HG03039 (cell line): ENCODE measurements around the gene NFIX.
"Not testable (repeated sequence)": the region's sequence is repeated elsewhere in the genome, so short reads cannot be mapped to it uniquely, and the experiment has no call there.

Experiments used
- ATAC-seq: cut with Tn5 transposase; IDR thresholded peaks from one replicate; pipeline ENCODE4 v1.9.1; 2021; ENCODE audit warnings: mild to moderate bottlenecking, moderate library complexity; ENCODE audit not compliant: unreplicated experiment

The NFIX gene

DNA sequence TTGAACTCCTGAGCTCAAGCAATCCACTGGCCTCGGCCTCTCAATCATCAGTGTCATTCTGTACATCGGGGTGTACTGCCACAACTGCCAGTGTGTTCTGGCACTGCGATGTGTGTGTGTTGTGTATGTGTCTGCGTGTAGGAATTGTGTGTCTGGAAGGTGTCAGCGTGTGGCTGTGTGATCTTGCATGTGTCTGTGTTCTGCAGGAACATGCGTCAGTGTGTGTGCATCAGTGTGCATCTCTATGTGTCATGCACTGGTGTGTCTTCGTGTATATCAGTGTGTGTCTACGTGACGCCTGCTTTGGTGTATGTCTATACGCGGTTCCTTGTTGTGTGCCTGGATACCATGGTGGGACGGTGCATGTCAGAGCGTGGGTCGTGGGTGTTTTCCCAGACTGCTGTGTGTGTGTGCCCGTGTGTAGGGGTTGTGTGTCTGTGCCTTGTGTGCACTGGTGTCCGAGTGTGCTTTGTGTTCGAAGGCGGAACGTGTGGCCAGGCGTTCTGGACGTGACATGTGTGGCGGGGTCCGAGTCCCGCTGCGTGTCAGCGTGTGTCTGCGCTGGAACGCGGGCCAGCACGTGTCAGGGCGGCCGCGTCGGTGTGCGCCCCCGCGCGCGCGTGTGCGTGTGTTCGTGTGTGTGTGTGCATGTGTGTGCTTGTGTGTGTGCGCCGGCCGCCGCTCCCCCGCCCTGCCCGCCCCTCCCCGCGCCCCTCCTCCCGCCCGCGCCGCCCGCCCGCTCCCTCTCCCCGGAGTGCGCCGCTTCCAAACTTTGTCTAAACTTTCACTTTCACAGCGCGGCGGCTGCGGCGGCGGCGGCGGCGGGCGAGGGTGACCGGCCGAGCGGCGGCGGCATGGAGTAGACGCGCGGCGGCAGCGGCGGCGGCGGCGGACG lies at the start of gene NFIX:
Gene NFIX, plus strand, starts transcription at position 775 of the 895 bp plus-strand sequence. CDS start 363 bp downstream, outside the sequence.
- no peak for ATAC-seq

DNA sequence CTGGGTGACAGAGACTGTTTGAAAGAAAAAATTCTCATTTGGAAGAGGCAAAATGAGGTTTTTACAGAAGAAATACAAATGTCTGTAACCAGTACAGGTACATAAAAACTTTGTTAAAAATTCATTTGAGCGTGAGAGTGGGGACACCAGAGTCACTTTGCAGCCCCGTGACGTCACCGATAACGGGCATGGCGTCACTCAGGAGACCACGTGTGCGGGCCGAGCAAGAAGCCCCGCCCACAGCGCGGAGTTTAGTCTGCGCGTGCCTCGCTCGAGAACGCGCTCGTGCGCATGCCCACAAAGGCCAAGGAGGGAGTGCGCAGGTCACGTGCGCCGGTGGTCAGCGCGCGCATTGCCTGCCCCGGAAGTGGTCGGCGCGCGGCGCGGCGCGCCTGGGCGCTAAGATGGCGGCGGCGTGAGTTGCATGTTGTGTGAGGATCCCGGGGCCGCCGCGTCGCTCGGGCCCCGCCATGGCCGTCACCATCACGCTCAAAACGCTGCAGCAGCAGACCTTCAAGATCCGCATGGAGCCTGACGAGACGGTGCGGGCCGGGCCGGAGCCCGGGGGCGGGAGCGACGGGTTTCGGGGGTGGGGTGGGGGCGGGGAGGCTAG lies 49.7 kb upstream of the NFIX start, which contains the start of gene RAD23A:
Gene RAD23A, plus strand, starts transcription at position 384 of the 613 bp plus-strand sequence. Its CDS starts 87 bp downstream, at position 471.
- ATAC-seq: peak; percentile 73

DNA sequence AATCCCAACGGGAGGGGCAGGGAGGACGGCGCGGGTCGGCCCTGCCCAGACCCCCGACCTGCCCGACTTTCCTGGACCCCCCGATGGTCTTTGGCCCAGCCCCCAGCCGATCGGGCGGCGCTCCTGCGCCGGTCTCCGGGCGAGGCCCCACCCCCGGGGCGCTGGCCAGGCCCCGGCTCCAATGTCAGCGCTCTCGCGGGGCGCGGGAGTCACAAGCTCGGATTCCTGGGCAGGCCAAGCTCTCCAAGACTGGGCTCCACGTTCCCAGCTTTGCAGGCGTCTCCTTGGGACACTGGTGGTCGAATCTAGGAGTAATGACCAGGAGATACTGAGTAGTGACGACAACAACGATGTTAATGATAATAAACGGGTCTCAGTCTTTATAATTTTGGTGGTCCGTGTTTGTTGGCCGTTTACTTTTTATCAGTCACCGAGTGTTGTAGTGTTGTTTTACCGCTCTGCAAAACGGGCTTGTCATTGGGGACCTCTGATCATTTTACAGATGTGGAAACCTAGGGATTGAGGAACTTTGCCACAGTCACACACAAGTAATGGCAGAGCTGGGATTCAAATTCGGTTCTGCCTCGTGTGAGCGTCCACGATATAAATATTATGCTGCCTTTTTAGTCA lies 49.1 kb upstream of the NFIX start:
- peak; percentile 28 for ATAC-seq

DNA sequence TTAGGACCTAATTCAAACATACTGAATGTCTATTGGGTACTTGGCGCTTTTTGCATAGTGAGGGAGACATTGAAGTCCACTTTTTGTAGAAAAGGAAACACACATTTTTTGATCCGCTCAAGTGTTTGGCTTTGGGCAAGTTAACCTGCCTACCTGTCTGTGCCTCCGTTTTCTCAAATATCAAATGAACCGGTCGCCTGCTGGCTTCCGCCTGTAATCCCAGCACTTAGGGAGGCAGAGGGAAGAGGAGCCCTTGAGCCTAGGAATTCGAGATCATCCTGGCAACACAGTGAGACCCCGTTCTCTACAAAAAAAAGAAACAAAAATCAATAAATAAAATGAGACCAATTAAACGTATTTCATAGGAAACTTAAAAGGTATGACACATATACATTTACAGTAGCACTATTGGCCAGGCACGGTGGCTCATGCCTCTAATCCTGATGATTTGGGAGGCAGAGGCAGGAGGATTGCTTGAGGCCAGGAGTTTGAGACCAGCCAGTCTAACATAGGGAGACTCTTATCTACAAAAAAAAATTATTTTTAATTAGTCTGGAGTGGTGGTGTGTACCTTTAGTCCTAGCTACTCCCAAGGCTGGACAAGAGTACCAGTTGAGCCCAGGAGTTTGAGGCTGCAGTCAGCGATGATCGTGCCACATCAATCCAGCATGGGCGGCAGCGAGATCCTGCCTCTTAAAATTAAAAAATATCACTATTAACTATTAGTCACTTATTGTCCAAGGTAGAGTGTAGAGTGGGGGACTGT lies 48.4 kb upstream of the NFIX start:
- no peak for ATAC-seq

DNA sequence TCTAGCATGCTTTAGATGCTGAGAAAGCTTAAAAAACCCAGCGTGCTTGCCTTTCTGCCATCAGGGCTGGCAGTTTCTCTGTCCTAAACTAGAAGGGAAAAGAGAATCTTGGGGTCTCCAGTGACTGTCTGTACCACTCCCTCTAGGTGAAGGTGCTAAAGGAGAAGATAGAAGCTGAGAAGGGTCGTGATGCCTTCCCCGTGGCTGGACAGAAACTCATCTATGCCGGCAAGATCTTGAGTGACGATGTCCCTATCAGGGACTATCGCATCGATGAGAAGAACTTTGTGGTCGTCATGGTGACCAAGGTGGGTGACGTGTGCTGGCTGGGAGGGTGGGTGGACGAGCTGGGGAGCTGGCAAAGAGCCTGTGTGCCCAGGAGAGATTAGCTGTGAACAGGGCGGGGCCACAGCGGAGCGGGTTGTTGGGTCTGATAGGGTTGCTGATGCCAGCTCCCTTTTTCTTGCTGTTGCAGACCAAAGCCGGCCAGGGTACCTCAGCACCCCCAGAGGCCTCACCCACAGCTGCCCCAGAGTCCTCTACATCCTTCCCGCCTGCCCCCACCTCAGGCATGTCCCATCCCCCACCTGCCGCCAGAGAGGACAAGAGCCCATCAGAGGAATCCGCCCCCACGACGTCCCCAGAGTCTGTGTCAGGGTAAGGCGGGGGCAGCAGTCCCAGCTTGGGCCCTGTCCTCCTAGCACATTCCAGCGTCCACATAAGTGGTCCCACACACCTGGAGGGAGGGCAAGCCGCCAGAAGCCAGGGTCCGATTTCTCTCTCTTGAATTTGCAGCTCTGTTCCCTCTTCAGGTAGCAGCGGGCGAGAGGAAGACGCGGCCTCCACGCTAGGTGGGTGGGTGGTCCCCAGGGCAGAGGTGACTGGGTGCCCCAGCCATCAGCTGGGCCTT lies 47.3 kb upstream of the NFIX start:
- no peak for ATAC-seq

DNA sequence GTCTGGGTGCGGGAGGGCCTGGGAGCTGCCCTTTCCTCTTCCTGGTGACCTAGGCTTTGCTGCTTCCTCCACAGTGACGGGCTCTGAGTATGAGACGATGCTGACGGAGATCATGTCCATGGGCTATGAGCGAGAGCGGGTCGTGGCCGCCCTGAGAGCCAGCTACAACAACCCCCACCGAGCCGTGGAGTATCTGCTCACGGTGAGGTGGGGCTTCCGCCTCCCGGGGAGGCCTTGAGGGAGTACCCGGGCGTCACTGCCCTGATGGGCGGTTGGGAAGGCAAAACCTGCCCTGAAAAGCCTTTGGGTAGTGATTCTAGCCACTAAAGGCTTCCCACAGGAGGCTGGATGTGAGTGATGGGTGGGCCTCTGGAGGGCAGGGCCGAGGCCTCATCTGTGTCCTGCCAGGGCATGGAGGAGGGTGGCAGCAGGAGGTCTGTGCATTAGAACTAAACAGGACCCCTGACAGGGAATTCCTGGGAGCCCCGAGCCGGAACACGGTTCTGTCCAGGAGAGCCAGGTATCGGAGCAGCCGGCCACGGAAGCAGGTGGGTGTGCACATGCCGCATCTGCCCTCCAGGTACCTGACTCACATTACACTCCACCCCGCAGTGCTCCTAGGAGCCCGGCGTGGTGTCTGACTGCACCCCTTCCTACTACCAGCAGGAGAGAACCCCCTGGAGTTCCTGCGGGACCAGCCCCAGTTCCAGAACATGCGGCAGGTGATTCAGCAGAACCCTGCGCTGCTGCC lies 46.5 kb upstream of the NFIX start:
- no peak for ATAC-seq

DNA sequence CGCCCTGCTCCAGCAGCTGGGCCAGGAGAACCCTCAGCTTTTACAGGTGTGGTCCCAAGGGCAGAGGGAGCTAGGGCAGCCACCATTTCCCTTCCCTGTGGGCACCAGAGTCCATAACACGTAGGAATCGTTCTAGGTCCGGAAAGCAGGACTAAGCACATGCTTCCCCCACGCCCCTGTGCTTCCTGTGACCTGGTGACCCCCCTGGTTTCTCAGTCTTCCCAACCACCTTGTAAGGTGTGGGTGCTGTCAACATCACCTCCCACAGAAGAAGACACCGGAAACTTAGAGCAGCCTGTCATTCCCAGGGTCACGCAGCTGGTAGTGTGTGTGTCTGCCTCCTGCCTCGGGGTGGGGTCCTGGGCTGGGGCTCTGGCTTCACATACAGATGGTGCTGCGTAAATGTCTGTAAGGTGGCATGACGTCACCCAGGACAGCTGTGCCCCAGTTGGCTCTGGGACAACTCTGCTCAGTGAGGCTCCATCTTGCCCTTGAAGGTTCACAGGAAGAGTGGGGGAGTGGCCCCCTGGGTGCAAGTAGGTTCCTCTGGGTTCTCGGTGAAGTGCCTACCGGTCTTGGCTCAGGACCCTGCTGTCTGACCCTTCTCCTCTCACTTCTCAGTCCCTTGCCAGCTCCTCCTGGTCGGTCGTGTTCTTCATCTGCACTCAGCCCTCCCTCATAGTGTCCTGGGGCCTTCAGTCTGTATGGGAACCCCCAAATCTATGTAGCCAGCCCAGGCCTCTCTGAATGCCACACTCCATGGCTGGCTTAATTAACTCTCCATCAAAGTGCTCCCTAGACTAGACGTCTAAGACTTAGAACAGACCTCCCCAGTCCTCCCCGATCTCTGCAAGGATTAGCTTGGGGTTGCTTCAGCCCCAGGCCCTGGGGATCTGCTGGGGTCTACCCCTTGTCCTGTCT lies 45.7 kb upstream of the NFIX start:
- ATAC-seq: no peak

DNA sequence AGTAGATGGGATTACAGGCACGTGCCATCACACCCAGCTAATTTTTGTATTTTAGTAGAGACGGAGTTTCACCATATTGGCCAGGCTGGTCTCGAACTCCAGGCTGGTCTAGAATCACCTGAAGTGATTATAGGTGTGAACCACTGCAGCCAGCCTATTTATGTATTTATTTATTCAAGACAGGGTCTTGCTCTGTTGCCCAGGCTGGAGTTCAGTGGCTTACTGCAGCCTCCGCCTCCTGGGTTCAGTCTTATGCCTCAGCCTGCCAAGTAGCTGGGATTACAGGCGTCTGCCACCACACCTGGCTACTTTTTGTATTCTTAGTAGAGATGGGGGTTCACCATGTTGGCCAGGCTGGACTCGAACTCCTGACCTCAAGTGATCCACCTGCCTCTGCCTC lies 43.2 kb upstream of the NFIX start:
- ATAC-seq: not testable (repeated sequence)

DNA sequence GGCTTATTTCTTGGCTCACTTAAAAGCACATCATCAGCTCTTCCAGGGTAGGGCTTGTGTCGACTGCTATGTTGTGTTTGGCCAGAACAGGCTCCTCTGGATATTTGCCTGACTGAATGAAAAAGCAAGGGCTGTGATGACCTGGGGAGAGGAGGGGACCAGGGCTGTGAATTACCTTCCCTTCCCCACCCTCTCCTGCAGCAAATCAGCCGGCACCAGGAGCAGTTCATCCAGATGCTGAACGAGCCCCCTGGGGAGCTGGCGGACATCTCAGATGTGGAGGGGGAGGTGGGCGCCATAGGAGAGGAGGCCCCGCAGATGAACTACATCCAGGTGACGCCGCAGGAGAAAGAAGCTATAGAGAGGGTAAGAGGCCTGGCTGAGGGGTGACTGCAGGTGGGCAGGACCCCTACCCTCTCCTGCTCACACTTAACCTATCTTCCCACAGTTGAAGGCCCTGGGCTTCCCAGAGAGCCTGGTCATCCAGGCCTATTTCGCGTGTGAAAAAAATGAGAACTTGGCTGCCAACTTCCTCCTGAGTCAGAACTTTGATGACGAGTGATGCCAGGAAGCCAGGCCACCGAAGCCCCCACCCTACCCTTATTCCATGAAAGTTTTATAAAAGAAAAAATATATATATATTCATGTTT lies 42.7 kb upstream of the NFIX start:
- no peak for ATAC-seq

DNA sequence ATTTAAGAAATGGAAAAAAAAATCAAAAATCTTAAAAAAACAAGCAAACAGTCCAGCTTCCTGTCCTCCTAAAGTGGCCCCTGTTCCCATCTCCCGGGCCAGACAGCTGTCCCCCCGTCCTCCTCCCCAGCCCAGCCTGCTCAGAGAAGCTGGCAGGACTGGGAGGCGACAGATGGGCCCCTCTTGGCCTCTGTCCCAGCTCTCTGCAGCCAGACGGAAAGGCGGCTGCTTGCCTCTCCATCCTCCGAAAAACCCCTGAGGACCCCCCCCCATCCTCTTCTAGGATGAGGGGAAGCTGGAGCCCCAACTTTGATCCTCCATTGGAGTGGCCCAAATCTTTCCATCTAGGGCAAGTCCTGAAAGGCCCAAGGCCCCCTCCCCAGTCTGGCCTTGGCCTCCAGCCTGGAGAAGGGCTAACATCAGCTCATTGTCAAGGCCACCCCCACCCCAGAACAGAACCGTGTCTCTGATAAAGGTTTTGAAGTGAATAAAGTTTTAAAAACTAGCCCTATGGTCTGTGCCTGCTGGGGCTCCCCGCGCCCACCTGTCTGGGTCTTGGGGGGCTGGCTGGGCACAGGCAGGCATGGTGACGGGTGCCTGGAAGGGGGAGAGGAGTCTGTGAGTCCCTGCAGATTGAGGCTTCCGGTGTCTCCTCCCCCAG lies 42.0 kb upstream of the NFIX start:
- no peak for ATAC-seq

DNA sequence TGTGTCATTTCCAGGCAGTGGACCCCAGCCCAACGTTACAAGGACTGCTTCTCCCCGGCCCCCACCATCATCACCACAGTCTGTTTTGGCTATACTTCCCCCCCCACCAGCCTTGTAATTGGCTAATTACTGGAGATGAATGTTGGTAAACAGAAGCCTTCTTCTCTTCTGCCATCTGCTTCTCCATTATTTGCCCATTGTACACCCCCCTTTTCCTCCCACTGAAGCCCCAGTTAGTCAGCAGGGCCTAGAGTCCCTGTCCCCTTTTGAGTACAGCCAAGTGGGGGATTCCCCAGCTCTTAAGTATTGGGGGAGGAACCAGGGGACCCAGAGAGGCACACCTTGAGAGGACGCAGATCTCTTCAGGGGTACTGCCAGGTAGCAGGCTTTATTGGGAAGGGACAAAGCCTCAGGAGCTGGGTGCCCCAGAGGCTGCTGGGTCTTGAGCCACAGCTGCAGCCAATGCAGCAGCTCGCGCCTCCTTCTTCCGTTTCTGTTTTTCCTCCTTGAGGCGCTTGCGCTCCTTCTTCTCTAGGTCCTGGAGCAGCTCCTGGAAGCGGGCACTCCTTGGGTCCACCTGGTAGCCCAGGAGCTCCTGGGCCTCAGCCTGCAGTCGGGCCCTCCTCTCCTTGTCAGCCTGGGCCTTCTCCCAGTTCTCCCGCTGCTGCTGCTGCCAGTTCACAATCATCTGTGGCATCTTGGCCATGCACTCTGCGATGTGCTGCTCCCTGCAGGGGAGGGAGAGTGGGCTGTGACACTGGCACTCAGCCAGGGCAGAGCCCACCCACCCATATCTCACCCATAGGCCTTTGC lies 41.3 kb upstream of the NFIX start:
- ATAC-seq: no peak

DNA sequence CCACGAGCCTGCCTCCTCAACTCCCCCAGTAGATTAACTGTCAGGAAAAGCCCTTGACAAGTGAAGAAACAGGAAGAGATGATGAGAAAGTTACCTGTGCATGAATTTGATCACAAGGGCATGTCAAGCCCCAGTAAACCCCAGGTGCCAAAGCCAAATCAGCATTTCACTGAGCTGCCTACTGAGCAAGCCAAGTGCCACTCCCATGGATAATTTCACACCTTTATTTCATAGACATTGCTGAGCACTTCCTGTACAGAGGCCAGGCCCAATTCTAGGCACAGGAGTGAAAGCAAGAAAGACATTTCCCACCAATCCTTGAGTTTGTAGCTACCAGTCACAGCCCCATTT lies 40.7 kb upstream of the NFIX start:
- no peak for ATAC-seq

DNA sequence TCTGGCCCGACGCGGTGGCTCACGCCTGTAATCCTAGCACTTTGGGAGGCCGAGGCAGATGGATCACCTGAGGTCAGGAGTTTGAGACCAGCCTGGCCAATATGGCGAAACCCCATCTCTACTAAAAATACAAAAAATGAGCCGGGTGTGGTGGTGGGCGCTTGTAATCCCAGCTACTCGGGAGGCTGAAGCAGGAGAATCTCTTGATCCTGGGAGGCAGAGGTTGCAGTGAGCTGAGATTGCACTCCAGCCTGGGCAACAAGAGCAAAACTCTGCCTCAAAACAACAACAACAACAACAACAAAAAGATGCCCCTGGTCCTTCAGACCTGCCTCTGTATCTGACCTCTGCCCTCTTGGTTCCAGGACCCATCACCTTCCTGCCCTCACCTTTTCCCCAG lies 39.7 kb upstream of the NFIX start:
- ATAC-seq: not testable (repeated sequence)

DNA sequence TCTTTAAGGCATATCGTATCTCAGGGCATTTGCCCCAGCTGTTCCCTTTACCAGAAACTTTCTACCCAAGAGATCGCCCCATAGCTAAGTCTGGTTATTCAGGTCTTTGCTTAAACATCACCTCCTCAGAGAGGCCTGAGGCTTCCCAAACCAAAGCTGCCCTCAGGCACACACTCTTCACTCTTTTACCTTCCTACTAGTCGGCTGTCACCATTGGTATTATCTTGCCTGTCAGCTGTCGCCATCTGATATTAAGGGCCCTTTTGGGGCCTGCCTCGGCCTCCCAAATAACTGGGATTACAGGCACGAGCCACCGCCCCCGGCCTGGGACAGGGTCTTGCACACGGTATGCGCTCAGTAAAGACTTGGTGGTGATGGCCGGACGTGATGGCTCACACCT lies 39.3 kb upstream of the NFIX start:
- ATAC-seq: no peak

DNA sequence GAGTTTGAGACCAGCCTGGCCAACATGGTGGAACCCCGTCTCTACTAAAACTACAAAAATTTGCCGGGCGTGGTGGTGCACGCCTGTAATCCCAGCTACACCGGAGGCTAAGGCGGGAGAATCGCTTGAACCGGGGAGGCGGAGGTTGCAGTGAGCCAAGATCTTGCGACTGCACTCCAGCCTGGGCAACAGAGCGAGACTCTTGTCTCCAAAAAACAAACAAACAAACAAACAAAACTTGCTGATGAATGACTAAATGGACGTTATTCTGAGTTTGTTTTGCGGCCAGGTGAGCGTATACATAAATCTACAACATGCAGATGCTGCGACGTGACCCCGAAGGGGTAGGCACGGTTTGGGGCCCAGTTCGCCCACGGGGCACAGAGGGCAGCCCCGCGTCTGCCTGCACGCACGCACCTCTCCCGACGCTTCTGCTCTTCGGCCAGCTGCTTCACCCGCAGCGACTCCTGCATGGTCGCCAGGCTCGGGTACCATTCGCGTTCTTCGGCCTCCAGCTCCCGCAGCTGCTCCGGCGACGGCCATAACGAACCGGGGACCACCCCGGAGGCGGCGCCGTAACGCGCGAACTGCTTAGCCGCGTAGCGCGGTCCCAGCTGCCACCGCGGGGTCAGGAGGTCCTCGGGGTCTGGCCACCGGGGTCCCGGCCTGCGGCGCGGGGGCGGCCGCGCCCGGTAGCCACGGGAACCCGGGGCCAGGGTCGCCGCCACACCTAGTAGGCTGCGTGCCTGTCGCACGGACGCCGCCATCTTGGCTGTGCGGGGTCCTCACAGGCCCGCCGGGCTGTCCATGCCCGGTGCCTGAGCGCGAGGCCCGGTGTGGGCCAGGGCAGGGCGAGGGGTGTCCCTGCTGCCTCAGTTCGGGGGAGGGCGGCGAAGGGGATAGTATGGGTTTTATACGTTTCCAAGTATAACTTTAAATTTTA lies 38.6 kb upstream of the NFIX start, which contains the start of gene GADD45GIP1:
Gene GADD45GIP1, minus strand, starts transcription at position 778 of the 943 bp plus-strand sequence. Its CDS starts 11 bp downstream, at position 767.
- peak; percentile 60 for ATAC-seq
